Measurements from ENCODE around the gene IGSF3.
"Not testable (repeated sequence)": the region's sequence is repeated elsewhere in the genome, so short reads cannot be mapped to it uniquely, and the experiment has no call there.

Gene IGSF3

GRCh38 chr1:116631996-116632925 is 35.3 kb downstream of the IGSF3 start:
- not testable (repeated sequence) for DNase-seq (ENCODE audit: low read depth in 3 of 3)

- not testable (repeated sequence) for DNase-seq (ENCODE audit: low read depth in 3 of 3)
These were observed 36.0 kb downstream of the IGSF3 start for GRCh38 chr1:116631554-116631953.

GRCh38 chr1:116630057-116630456 is 37.5 kb downstream of the IGSF3 start:
- not testable (repeated sequence) for DNase-seq (ENCODE audit: low read depth in 3 of 3)

GRCh38 chr1:116629441-116629840 is 38.1 kb downstream of the IGSF3 start:
- DNase-seq (ENCODE audit: low read depth in 3 of 3), result not testable (repeated sequence)

GRCh38 chr1:116628448-116628847 is 39.1 kb downstream of the IGSF3 start:
- no peak for DNase-seq (ENCODE audit: low read depth in 3 of 3)

- not testable (repeated sequence) for DNase-seq (ENCODE audit: low read depth in 3 of 3)
These were observed 40.2 kb downstream of the IGSF3 start for GRCh38 chr1:116627357-116627756.

- DNase-seq (ENCODE audit: low read depth in 3 of 3), result not testable (repeated sequence)
These were observed 40.6 kb downstream of the IGSF3 start for GRCh38 chr1:116626915-116627314.

GRCh38 chr1:116625155-116625554 is 42.4 kb downstream of the IGSF3 start:
- not testable (repeated sequence) for DNase-seq (ENCODE audit: low read depth in 3 of 3)

- DNase-seq (ENCODE audit: low read depth in 3 of 3), result no peak
These were observed 43.5 kb downstream of the IGSF3 start for GRCh38 chr1:116624040-116624439.

- DNase-seq (ENCODE audit: low read depth in 3 of 3), result not testable (repeated sequence)
These were observed 45.0 kb downstream of the IGSF3 start for GRCh38 chr1:116622496-116622895.

GRCh38 chr1:116621756-116622155 is 45.8 kb downstream of the IGSF3 start:
- DNase-seq (ENCODE audit: low read depth in 3 of 3), result not testable (repeated sequence)

- not testable (repeated sequence) for DNase-seq (ENCODE audit: low read depth in 3 of 3)
These were observed 47.1 kb downstream of the IGSF3 start for GRCh38 chr1:116620392-116620791.

GRCh38 chr1:116619106-116619505 is 48.4 kb downstream of the IGSF3 start:
- not testable (repeated sequence) for DNase-seq (ENCODE audit: low read depth in 3 of 3)

GRCh38 chr1:116617808-116618207 is 49.7 kb downstream of the IGSF3 start:
- not testable (repeated sequence) for DNase-seq (ENCODE audit: low read depth in 3 of 3)

GRCh38 chr1:116613825-116614224 is 53.7 kb downstream of the IGSF3 start:
- not testable (repeated sequence) for DNase-seq (ENCODE audit: low read depth in 3 of 3)

GRCh38 chr1:116609801-116610371 is 57.6 kb downstream of the IGSF3 start:
- DNase-seq (ENCODE audit: low read depth in 3 of 3), result not testable (repeated sequence)

GRCh38 chr1:116608841-116609240 is 58.7 kb downstream of the IGSF3 start:
- DNase-seq (ENCODE audit: low read depth in 3 of 3), result not testable (repeated sequence)

GRCh38 chr1:116608151-116608550 is 59.4 kb downstream of the IGSF3 start:
- DNase-seq (ENCODE audit: low read depth in 3 of 3), result not testable (repeated sequence)

GRCh38 chr1:116607463-116607862 is 60.1 kb downstream of the IGSF3 start:
- DNase-seq (ENCODE audit: low read depth in 3 of 3), result not testable (repeated sequence)

- not testable (repeated sequence) for DNase-seq (ENCODE audit: low read depth in 3 of 3)
These were observed 61.5 kb downstream of the IGSF3 start for GRCh38 chr1:116606067-116606466.

GRCh38 chr1:116605315-116605714 is 62.2 kb downstream of the IGSF3 start:
- DNase-seq (ENCODE audit: low read depth in 3 of 3), result no peak

- not testable (repeated sequence) for DNase-seq (ENCODE audit: low read depth in 3 of 3)
These were observed 63.1 kb downstream of the IGSF3 start for GRCh38 chr1:116604408-116604807.

GRCh38 chr1:116603646-116604045 is 63.9 kb downstream of the IGSF3 start:
- not testable (repeated sequence) for DNase-seq (ENCODE audit: low read depth in 3 of 3)

Measured in stimulated activated CD4-positive, alpha-beta T cell treated with anti-CD3 and anti-CD28 coated beads, TNF-alpha, amount 100 ng/mL, for 4 hours (primary cell).